GM23338 (cell line): ENCODE data around the gene EDNRA. TPM values are rescaled to one million over a fixed set of nuclear protein-coding genes. Genes with fewer than 3 reads are reported as not detected.

Experiments
- ATAC-seq: fragments of 200-7000 bp; cut with Tn5 transposase; 3 replicates; pipeline ENCODE4 v1.9.1; 2020
- DNase-seq: peaks from one replicate; pipeline ENCODE4 v3.0.0-alpha.2; 2015; ENCODE audit warnings: low spot score
- H2AFZ ChIP-seq: fragments of 200-600 bp; sonication (generic); 2 replicates; pipeline ENCODE4 v1.8.0; 2016; ENCODE audit warnings: antibody characterized with exemption, mild to moderate bottlenecking, moderate library complexity
- H3F3A ChIP-seq: fragments of 200-600 bp; sonication (generic); replicated peaks from 2 replicates; pipeline ENCODE4 v1.8.0; 2017; ENCODE audit warnings: antibody characterized with exemption, mixed run types, low read depth
- H3K27ac ChIP-seq: fragments of 200-600 bp; sonication (generic); 2 replicates; pipeline ENCODE4 v1.6.1; 2016; ENCODE audit warnings: low read depth
- H3K27me3 ChIP-seq: fragments of 200-600 bp; sonication (generic); 2 replicates; pipeline ENCODE4 v1.8.0; 2016; ENCODE audit warnings: mild to moderate bottlenecking, mixed run types, moderate library complexity; ENCODE audit not compliant: insufficient read depth
- H3K36me3 ChIP-seq: fragments of 200-600 bp; sonication (generic); 2 replicates; pipeline ENCODE4 v1.8.0; 2016; ENCODE audit warnings: mild to moderate bottlenecking; ENCODE audit not compliant: insufficient read depth
- H3K4me1 ChIP-seq: fragments of 200-600 bp; sonication (generic); 2 replicates; pipeline ENCODE4 v1.8.0; 2016; ENCODE audit warnings: mild to moderate bottlenecking, moderate library complexity; ENCODE audit not compliant: insufficient read depth
- H3K4me2 ChIP-seq: fragments of 200-600 bp; sonication (generic); 2 replicates; pipeline ENCODE4 v1.7.1; 2017; ENCODE audit warnings: mixed run types
- H3K4me3 ChIP-seq: fragments of 200-600 bp; sonication (generic); 2 replicates; pipeline ENCODE4 v1.6.1; 2016; ENCODE audit warnings: mixed run types
- H3K79me2 ChIP-seq: fragments of 200-600 bp; sonication (generic); replicated peaks from 2 replicates; pipeline ENCODE4 v1.8.0; 2017; ENCODE audit warnings: mild to moderate bottlenecking; ENCODE audit not compliant: insufficient read depth
- H3K9me2 ChIP-seq: fragments of 200-600 bp; sonication (generic); 2 replicates; pipeline ENCODE4 v1.8.0; 2017; ENCODE audit not compliant: insufficient read depth
- H4K20me1 ChIP-seq: fragments of 200-600 bp; sonication (generic); replicated peaks from 2 replicates; pipeline ENCODE4 v1.8.0; 2017; ENCODE audit warnings: mild to moderate bottlenecking; ENCODE audit not compliant: insufficient read depth
- H3K27ac Mint-ChIP-seq: 2 replicates; pipeline ENCODE4 v1.8.0; 2020; ENCODE audit warnings: inconsistent platforms, mild to moderate bottlenecking, moderate library complexity, mixed read lengths
- H3K27me3 Mint-ChIP-seq: 3 replicates; pipeline ENCODE4 v1.8.0; 2022; ENCODE audit warnings: low read depth, mild to moderate bottlenecking, moderate library complexity, mixed read lengths, inconsistent platforms; ENCODE audit not compliant: insufficient read depth, poor library complexity
- H3K36me3 Mint-ChIP-seq: 3 replicates; pipeline ENCODE4 v1.8.0; 2021; ENCODE audit warnings: low read depth, mild to moderate bottlenecking, inconsistent platforms, moderate library complexity, mixed read lengths
- H3K4me1 Mint-ChIP-seq: 3 replicates; pipeline ENCODE4 v1.8.0; 2020; ENCODE audit warnings: mild to moderate bottlenecking, inconsistent platforms, mixed read lengths
- H3K4me3 Mint-ChIP-seq: 3 replicates; pipeline ENCODE4 v1.8.0; 2021; ENCODE audit warnings: moderate library complexity, mild to moderate bottlenecking, inconsistent platforms, mixed read lengths
- H3K9me3 Mint-ChIP-seq: 3 replicates; pipeline ENCODE4 v1.8.0; 2020; ENCODE audit warnings: moderate library complexity, mild to moderate bottlenecking, inconsistent platforms, mixed read lengths
- CREB1 ChIP-seq: fragments of 250-450 bp; sonication (Bioruptor Pico); IDR thresholded peaks from 2 replicates; pipeline ENCODE4 v1.5.0; 2020; ENCODE audit warnings: low read depth, mild to moderate bottlenecking, moderate library complexity
- CTCF ChIP-seq, 2 experiments: fragments of 200-600 bp in 1 of 2; sonication (generic) in 1 of 2; conservative IDR thresholded peaks; 2 replicates each; pipeline versions ENCODE4 v1.5.1 to v1.6.1; 2016 to 2017; ENCODE audit warnings: antibody characterized with exemption in 2 of 2, low read depth in 2 of 2, mild to moderate bottlenecking in 2 of 2, moderate library complexity in 1 of 2
- ETS1 ChIP-seq: IDR thresholded peaks from 2 replicates; pipeline ENCODE4 v1.6.1; 2016; ENCODE audit warnings: antibody characterized with exemption
- EZH2 ChIP-seq: fragments of 200-600 bp; sonication (generic); IDR thresholded peaks from one replicate; pipeline ENCODE4 v1.8.0; 2017; ENCODE audit warnings: antibody characterized with exemption, mild to moderate bottlenecking, low read depth; ENCODE audit not compliant: unreplicated experiment
- EZH2phosphoT487 ChIP-seq: fragments of 200-600 bp; sonication (generic); IDR thresholded peaks from one replicate; pipeline ENCODE4 v1.8.1; 2018; ENCODE audit warnings: antibody characterized with exemption; ENCODE audit not compliant: unreplicated experiment
- JUNB ChIP-seq: IDR thresholded peaks from one replicate; pipeline ENCODE4 v1.6.1; 2016; ENCODE audit warnings: antibody characterized with exemption; ENCODE audit not compliant: unreplicated experiment
- NANOG ChIP-seq: IDR thresholded peaks from 2 replicates; pipeline ENCODE4 v1.6.1; 2016; ENCODE audit warnings: antibody characterized with exemption, borderline replicate concordance
- POLR2AphosphoS5 ChIP-seq: IDR thresholded peaks from 2 replicates; pipeline ENCODE4 v1.6.1; 2016; ENCODE audit warnings: antibody characterized with exemption, low read depth
- REST ChIP-seq: IDR thresholded peaks from one replicate; pipeline ENCODE4 v1.6.1; 2018; ENCODE audit warnings: antibody characterized with exemption; ENCODE audit not compliant: unreplicated experiment
- STAT1 ChIP-seq: IDR thresholded peaks from one replicate; pipeline ENCODE4 v1.6.1; 2016; ENCODE audit warnings: antibody characterized with exemption; ENCODE audit not compliant: unreplicated experiment
- ZNF114 ChIP-seq: fragments of 250-450 bp; sonication (Bioruptor Pico); IDR thresholded peaks from 2 replicates; pipeline ENCODE4 v1.5.0; 2020; ENCODE audit warnings: mild to moderate bottlenecking, moderate library complexity
- ZNF331 ChIP-seq: fragments of 250-450 bp; sonication (Bioruptor Pico); IDR thresholded peaks from 2 replicates; pipeline ENCODE4 v1.5.0; 2020; ENCODE audit warnings: low read depth, mild to moderate bottlenecking, moderate library complexity
- ZNF462 ChIP-seq: fragments of 250-450 bp; sonication (Bioruptor Pico); IDR thresholded peaks from 2 replicates; pipeline ENCODE4 v1.5.0; 2020; ENCODE audit warnings: mild to moderate bottlenecking, moderate library complexity
- polyA plus RNA-seq: library from polyadenylated mRNA; unstranded; fragments of >200 nt; fragmentation: Nextera tagmentation; extraction: Ambion mirVana; gene quantifications from 2 replicates; pipeline ENCODE4 v1.2.1, GENCODE V29; 2016
- total RNA-seq: library from RNA; depleted of rRNA; stranded (reverse); fragments of >200 nt; shearing (Covaris generic); gene quantifications from 2 replicates; pipeline ENCODE4 v1.2.3, GENCODE V29; 2014

Gene EDNRA
- total and polyA plus RNA-seq, 2 experiments from 2014 or later, result 1.5 to 5.0 TPM

GRCh38 chr4:147480502-147480890 lies 401 bp upstream of the EDNRA start:
- no peaks in the 10 kb centered on the region for H3K36me3 ChIP-seq
- Mint-ChIP-seq H3K9me3 (no peaks in the 10 kb centered on the region), H3K27me3 (peaks cover 21% of the 10 kb centered on the region), H3K27ac (no peak overlapping the region), H3K4me1 (peaks cover 8% of the 10 kb centered on the region; the same call in 2 of the 3 replicates), H3K4me3 (peak overlapping the region; percentile 90), H3K36me3 (no peaks in the 10 kb centered on the region)
- H3K79me2 ChIP-seq, result no peaks in the 10 kb centered on the region
- H3K27me3 ChIP-seq, result peaks cover 39% of the 10 kb centered on the region
- TF ChIP-seq JUNB (no peak), EZH2phosphoT487 (no peak), STAT1 (no peak), NANOG (no peak), CTCF (conservative IDR thresholded peaks at IDR 0.05; ENCODE audit: low read depth in 2 of 2) (no peak), CREB1 (CRISPR knock-in tag) (no peak), ZNF462 (no peak), ZNF331 (CRISPR knock-in tag) (no peak), POLR2AphosphoS5 (no peak), EZH2 (no peak), ETS1 (no peak), REST (no peak), ZNF114 (CRISPR knock-in tag) (no peak)
- peak overlapping the region; percentile 94 for H3K4me2 ChIP-seq
- DNase-seq, result no peak
- peak overlapping the region; percentile 87 for H3K4me3 ChIP-seq
- H3K27ac ChIP-seq, result no peak overlapping the region
- no peak; the same call in 2 of the 3 replicates for ATAC-seq
- H2AFZ ChIP-seq, result peak overlapping the region; percentile 100
- H4K20me1 ChIP-seq, result no peaks in the 10 kb centered on the region; the same call in 1 of the 2 replicates
- 0 out of 2 replicates have a peak, but pooled peaks cover 4% of the 10 kb centered on the region for H3K9me2 ChIP-seq
- no peaks in the 10 kb centered on the region for H3F3A ChIP-seq
- H3K4me1 ChIP-seq, result peaks cover 4% of the 10 kb centered on the region; the same call in 1 of the 2 replicates
